ENCODE measurements around the gene TCAF1.
"Not testable (repeated sequence)": the region's sequence is repeated elsewhere in the genome, so short reads cannot be mapped to it uniquely, and the experiment has no call there.

The TCAF1 gene

GRCh38 chr7:143902332-143902899 is 440 bp upstream of the TCAF1 start:
- DNase-seq: no peak

DNA sequence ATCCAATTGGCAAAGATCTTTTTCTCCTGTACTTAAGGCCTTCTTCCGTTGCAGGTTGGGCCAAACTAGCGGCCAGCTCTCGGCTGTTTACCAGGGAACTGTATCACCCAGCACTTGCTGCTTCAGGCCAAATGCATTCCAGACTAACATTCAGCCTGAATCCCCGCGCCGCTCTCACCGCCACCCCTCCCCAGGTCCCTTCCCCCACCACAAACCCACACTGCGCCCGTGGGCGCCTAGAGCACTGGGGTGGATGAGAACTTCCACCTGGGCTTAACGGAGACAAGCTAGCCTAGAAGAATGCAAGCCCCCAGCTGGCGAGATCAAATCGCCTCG is 676 bp downstream of the TCAF1 start:
- no peak for DNase-seq

DNA sequence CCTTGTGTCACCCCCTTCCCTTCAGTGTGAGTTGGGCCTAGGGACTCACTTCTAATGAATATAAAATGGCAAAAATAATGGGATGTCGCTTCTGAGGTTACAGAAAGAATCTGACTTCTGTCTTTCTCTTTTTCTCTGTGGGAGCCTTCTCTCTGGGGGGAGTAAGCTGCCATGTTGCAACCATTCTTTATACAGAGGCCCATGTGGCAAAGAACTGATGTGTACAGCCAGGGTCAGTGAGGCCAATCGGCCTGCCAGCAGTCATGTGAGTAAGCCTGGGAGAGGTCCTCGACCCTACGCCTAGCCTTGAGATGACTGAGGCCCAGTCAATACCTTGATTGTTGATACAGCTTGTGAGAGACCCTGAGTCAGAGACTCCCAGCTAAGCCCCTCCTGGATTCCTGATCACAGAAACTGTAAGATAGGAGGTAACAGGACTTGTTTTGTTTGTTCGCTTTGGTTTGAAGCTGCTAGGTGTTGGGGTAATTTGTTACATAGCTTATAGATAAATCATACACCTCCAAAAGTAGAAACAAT is 1.7 kb downstream of the TCAF1 start:
- DNase-seq: no peak

- no peak for DNase-seq
Measured at GRCh38 chr7:143898810-143899209, 3.2 kb downstream of the TCAF1 start.

DNA sequence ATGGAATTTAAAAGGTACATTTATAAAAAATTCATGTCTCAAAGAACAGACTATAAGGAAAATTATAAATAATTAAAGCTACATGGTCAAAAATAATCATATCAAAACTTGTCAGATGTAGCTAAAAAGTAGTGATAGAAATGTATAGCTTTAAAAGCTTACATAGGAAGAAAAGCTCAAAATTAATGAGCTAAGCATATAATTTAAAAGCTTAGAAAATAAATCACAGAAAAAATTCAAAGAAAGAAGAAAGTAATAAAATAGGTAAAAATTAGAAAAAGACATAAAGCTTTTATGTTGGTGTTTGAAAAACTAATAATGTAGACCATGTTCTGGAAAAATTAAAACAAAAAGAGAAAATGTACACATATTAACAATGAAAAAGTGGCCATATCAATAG is 5.3 kb downstream of the TCAF1 start:
- no peak for DNase-seq

DNA sequence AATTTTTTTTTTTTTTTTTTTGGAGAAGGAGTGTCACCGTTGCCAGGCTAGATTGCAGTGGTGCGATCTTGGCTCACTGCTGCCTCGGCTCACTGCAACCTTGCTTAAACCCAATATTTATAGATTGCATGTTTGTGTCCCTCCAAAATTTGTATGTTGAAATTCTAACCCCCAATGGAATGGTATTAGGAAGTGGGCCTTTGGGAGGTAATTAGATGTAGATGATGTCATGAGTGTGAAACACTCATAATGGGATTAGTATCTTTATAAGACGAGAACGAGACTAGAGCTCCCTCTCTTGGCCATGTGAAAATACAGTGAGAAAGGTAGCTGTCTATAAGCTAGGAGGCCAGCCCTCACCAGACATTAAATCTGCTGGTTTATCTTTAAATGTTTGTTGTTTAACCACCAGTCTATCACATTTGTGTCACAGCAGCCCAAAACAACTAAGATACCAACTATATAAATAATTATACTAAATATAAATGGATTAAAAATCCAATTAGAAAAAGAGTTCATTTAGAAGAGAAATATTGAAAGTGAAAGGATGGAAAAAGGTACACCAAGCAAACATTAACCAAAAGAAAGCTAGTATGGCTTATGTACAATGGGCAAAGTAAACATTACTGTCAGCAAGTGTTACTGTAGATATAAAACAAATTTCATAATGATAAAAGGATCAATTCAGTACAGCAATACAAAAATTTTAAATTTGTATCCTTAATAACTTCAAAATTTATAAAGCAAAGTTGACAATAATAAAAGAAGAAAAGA is 9.3 kb downstream of the TCAF1 start:
- DNase-seq: no peak

- DNase-seq: no peak
Measured at GRCh38 chr7:143891457-143891856, 10.5 kb downstream of the TCAF1 start.

DNA sequence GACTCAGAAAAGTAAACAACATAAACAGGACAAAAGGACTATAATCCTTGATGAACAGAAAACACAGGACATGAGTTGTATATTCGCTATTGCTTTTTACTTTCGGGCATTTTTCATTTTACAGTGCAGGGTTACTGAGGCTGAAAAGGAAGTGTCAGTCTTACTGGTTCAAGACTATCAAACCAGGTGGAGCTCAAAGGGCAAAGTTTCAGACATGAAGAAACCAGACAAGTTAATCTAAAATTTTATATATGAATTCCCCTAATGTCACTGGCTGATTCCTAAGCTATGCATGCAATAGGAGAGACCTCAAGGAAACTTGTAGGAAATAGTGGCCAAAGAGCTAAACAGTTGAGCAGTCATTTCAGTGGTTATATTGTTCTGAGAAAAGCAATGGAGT is 11.4 kb downstream of the TCAF1 start:
- no peak for DNase-seq

DNA sequence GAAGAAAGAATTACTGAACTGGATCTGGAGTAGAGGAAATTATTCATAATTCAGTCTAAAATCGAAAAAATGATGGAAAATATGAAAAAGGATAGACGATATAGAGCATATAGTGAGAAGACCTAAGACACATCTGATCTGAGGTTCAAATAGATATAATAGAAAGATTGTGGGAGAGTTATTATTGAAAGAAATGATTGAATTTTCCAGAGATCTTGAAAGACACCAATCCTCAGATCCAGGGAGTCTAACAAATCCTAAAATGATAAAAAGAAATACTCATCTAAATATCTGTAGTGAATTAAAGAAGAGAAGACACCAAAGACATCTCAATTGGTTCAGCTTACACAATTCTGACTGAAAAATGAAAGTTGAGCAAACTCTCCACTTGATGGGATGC is 12.9 kb downstream of the TCAF1 start:
- no peak for DNase-seq

DNA sequence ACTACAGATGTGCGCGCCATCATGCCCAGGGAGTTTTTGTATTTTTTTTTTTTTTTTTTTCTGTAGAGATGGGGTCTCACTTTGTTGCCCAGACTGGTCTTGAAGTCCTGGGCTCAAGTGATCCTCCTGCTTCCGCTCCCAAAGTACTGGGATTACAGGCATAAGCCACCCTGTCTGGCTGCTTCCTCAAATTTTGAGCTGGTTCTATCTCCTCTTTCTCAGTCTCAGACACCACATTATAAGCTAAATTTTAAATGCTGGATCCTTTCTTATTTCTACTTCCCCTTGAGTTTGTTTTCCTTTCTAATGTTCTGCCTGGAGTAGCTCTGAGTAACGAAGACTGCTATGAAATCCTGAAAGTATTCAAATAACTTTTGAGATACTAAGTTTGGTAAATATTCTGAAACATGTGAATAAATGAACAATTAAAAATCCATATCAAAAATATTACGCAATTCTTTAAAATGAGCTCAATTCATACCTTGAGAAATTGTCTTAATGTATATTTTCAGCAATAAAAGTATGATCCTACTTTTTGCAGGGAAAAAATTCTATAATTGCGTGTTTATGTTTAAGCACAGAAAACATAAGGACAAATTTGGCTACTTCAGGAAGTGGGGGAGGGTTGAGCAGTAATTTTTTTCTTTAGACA is 15.0 kb downstream of the TCAF1 start:
- DNase-seq: no peak

DNA sequence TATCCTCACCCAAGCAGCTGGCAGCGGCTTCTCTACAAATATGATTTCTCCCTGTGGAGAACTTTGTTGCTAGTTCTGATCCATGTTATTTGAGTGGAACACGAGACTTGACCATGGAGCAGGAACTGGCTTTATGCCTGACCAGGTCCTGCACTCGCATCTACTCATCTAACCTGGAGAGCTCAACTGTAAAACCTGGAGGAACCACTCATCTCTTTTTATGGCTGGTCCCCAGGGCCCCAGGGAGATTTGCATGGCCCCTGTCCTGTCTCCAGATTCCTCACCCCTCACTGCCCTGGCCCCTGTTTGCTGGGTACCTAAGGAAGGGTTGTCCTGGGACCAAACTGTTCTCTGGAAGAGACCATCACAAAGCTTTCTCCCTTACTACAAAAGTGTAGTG is 16.0 kb downstream of the TCAF1 start:
- no peak for DNase-seq

DNA sequence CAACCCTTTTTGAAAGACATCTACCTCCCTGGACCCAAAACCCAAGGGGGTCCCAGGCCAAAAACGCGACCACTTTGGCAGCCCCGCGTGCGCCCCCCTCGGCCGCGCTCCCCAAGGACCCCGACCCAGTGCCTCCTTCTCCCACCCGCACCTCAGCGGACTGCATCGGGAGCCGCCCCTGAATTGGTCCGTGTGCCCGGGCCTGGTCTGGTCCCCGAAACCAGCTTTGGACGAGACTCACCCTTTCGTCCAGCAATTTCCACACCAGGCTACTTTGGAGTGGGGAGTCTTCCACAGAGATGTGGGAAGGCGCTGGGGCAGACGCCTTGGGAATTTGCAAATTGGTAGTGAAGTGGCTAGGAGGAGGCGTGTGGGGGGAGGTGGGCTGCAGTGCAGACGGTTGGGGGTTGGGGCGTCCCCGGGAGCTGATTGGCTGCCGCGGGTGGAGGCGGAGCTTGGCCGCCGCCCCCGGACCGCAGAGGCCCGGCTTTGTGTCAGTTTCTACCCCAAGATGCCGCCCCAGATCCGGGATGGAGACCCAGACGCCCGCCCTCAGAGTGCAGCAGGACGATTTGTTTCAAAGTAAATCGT is 16.9 kb downstream of the TCAF1 start:
- no peak for DNase-seq

GRCh38 chr7:143884241-143884968 is 17.6 kb downstream of the TCAF1 start:
- no peak for DNase-seq

DNA sequence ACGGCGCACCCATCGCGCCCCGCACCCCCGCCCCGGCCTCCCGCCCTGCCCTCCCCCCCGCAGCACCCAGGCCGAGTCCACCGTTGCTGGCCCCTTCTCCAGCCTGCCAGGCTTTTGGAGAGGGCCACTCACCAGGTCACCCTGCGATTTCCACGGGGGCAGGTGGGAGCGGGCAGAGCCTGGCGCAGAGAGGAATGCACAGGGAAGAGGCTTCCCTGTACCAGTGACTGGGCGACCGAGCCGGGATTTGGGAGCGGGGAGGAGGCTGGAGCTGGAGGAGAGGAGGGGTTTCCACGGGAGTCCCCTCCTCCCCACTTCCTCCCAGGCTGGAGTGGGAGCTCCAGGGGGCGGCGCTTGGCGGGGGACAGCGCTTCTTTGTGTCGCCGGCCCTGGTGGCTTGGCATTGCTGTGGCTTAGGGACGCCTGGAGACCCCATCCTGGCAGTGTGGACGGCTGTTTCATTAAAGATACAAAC is 19.3 kb downstream of the TCAF1 start:
- no peak for DNase-seq

- DNase-seq: no peak
Measured at GRCh38 chr7:143882020-143882603, 19.9 kb downstream of the TCAF1 start.

DNA sequence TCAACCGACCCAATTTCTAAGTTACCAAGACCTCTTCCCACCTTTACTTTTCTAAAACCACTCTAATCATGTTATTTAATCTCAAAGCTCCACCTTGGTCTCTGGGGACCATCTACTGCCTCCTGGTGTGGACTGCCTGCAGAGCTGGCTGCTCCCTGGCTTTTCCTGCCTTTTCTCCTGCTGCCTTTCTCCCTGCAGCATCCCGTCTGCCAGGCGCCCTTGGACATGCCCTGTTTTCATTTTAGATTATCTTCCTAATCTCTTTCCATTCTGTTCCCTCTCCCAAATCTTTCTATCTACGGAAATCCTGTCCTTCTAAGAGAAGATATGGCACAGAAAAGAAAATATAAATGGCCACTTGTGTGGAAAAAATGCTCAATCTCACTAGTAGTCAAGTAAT is 23.1 kb downstream of the TCAF1 start:
- no peak for DNase-seq

DNA sequence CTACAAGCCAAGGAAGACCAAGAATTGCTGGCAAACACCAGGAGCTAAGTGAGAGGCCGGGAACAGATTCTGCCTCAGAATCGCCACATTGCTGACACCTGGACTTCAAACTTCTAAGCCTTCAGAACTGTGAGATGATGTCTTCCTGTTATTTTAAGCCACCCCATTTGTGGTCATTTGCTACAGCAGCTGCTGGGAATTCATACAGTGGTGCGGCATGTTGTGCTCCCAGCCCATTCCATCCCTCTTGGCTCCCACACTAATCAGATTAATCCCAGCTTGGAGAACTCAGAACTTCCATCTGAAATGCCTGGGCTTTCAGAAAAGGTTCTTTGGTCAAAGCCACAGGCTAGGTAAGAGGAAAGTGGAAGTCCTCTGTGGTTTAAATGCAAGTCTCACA is 24.9 kb downstream of the TCAF1 start:
- no peak for DNase-seq

DNA sequence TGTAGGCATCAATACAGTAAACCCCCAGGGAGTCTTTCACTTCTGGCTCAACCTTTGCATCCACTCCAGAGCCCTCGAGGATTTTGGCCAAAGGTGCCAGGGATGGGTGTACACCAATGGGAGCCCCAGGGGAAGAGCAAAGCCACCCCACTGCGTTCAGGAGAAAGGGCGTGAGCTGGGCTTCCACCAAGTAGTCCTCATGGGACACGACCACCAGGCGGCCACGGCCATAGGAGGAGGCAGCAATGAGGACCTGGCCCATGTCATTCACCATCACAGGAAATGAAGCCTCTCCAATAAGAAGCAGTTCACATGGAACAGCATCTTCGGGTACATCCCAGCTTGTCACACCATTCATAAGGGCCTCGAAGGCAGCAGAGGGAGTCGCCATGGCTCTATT is 25.8 kb downstream of the TCAF1 start:
- no peak for DNase-seq

- not testable (repeated sequence) for DNase-seq
Measured at GRCh38 chr7:143873242-143873641, 28.7 kb downstream of the TCAF1 start.

- DNase-seq: not testable (repeated sequence)
Measured at GRCh38 chr7:143871534-143871933, 30.4 kb downstream of the TCAF1 start.

DNA sequence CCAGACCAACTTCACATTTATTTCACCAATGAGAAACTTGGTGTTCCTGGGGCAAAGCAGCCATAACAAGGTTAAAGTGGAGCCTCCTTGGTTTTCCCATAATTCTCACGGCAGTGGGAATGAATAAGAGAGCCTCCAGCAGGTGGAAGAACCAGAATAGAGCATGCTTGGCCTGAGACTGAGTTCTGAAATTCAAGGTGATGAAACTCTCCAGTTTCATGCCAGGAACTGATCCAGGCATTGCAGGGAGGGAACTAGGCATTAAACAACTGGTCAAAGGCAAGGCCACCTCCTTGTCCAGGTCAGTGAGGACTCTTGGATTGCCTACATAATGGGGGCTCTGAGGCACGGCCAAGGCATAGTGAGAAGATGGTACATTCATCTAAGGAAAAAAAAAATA is 44.0 kb downstream of the TCAF1 start:
- not testable (repeated sequence) for DNase-seq

- DNase-seq: not testable (repeated sequence)
Measured at GRCh38 chr7:143855443-143855842, 46.5 kb downstream of the TCAF1 start.

GRCh38 chr7:143850682-143851081 is 51.3 kb downstream of the TCAF1 start:
- DNase-seq: no peak

All from CD4-positive, alpha-beta T cell treated with Interferon gamma for 1 hour (primary cell).